Adrenal gland (tissue), 5 donors: ENCODE results near the gene TEDC1.

Experiments
- POLR2A ChIP-seq, 2 donors: fragments of 450-650 bp; IDR thresholded peaks; one replicate each; pipeline ENCODE4 v1.6.1; 2017; ENCODE audit warnings: antibody characterized with exemption in 2 of 2, mild to moderate bottlenecking in 2 of 2, moderate library complexity in 1 of 2
- TF ChIP-seq, protein P1 (sequence below), 6 experiments: fragments of 450-650 bp in 4 of 6; fragments of 200-600 bp in 2 of 6; sonication (generic) in 1 of 6; IDR thresholded peaks; 1 replicate in 5 of 6; 2 replicates in 1 of 6; pipeline versions ENCODE4 v1.5.1 to v1.8.0; 2016 to 2021; ENCODE audit warnings: antibody characterized with exemption in 6 of 6, mild to moderate bottlenecking in 2 of 6, moderate library complexity in 1 of 6
- donor health status: DM: no; HTN: no; CAD: no.

- TF ChIP-seq, protein P1, sequence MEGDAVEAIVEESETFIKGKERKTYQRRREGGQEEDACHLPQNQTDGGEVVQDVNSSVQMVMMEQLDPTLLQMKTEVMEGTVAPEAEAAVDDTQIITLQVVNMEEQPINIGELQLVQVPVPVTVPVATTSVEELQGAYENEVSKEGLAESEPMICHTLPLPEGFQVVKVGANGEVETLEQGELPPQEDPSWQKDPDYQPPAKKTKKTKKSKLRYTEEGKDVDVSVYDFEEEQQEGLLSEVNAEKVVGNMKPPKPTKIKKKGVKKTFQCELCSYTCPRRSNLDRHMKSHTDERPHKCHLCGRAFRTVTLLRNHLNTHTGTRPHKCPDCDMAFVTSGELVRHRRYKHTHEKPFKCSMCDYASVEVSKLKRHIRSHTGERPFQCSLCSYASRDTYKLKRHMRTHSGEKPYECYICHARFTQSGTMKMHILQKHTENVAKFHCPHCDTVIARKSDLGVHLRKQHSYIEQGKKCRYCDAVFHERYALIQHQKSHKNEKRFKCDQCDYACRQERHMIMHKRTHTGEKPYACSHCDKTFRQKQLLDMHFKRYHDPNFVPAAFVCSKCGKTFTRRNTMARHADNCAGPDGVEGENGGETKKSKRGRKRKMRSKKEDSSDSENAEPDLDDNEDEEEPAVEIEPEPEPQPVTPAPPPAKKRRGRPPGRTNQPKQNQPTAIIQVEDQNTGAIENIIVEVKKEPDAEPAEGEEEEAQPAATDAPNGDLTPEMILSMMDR (IDR thresholded peaks at IDR 0.05) = no peak
- no peak for TF ChIP-seq POLR2A (IDR thresholded peaks at IDR 0.05)
Measured at GRCh38 chr14:105484069-105484996, 6.7 kb upstream of the TEDC1 start.
